ENCODE data around the gene GRM4.

The GRM4 gene

GRCh38 chr6:34106900-34107299 lies 39.0 kb downstream of the GRM4 start:
- DNase-seq (ENCODE audit: low read depth in 3 of 3): no peak

GRCh38 chr6:34106421-34106820 lies 39.5 kb downstream of the GRM4 start:
- DNase-seq (ENCODE audit: low read depth in 3 of 3): no peak

GRCh38 chr6:34104628-34105027 lies 41.3 kb downstream of the GRM4 start:
- DNase-seq (ENCODE audit: low read depth in 3 of 3): no peak

GRCh38 chr6:34104186-34104585 lies 41.7 kb downstream of the GRM4 start:
- no peak for DNase-seq (ENCODE audit: low read depth in 3 of 3)

GRCh38 chr6:34103321-34103720 lies 42.6 kb downstream of the GRM4 start:
- no peak for DNase-seq (ENCODE audit: low read depth in 3 of 3)

GRCh38 chr6:34102696-34103095 lies 43.2 kb downstream of the GRM4 start:
- DNase-seq (ENCODE audit: low read depth in 3 of 3): no peak

- DNase-seq (ENCODE audit: low read depth in 3 of 3): no peak
Observed at GRCh38 chr6:34102099-34102656, 43.7 kb downstream of the GRM4 start.

- DNase-seq (ENCODE audit: low read depth in 3 of 3): no peak
Observed at GRCh38 chr6:34100788-34101187, 45.1 kb downstream of the GRM4 start.

GRCh38 chr6:34099878-34100277 lies 46.0 kb downstream of the GRM4 start:
- DNase-seq (ENCODE audit: low read depth in 3 of 3): no peak

- DNase-seq (ENCODE audit: low read depth in 3 of 3): no peak
Observed at GRCh38 chr6:34098045-34098936, 47.6 kb downstream of the GRM4 start.

- no peak for DNase-seq (ENCODE audit: low read depth in 3 of 3)
Observed at GRCh38 chr6:34096814-34097213, 49.1 kb downstream of the GRM4 start.

GRCh38 chr6:34096193-34096592 lies 49.7 kb downstream of the GRM4 start:
- DNase-seq (ENCODE audit: low read depth in 3 of 3): no peak

- no peak for DNase-seq (ENCODE audit: low read depth in 3 of 3)
Observed at GRCh38 chr6:34095741-34096140, 50.1 kb downstream of the GRM4 start.

- no peak for DNase-seq (ENCODE audit: low read depth in 3 of 3)
Observed at GRCh38 chr6:34095136-34095505, 50.8 kb downstream of the GRM4 start.

- DNase-seq (ENCODE audit: low read depth in 3 of 3): no peak
Observed at GRCh38 chr6:34094474-34095135, 51.3 kb downstream of the GRM4 start.

GRCh38 chr6:34093854-34094430 lies 51.9 kb downstream of the GRM4 start:
- no peak for DNase-seq (ENCODE audit: low read depth in 3 of 3)

GRCh38 chr6:34093206-34093605 lies 52.7 kb downstream of the GRM4 start:
- DNase-seq (ENCODE audit: low read depth in 3 of 3): no peak

- DNase-seq (ENCODE audit: low read depth in 3 of 3): no peak
Observed at GRCh38 chr6:34092631-34093030, 53.3 kb downstream of the GRM4 start.

- DNase-seq (ENCODE audit: low read depth in 3 of 3): no peak
Observed at GRCh38 chr6:34090935-34091334, 55.0 kb downstream of the GRM4 start.

GRCh38 chr6:34090529-34090928 lies 55.4 kb downstream of the GRM4 start:
- no peak for DNase-seq (ENCODE audit: low read depth in 3 of 3)

GRCh38 chr6:34086558-34086957 lies 59.3 kb downstream of the GRM4 start:
- DNase-seq (ENCODE audit: low read depth in 3 of 3): no peak

- no peak for DNase-seq (ENCODE audit: low read depth in 3 of 3)
Observed at GRCh38 chr6:34085453-34086170, 60.3 kb downstream of the GRM4 start.
